Lower leg skin (tissue), 3 donors: Measurements from ENCODE around the gene SPDYE17.
"Not testable (repeated sequence)": the region's sequence is repeated elsewhere in the genome, so short reads cannot be mapped to it uniquely, and the experiment has no call there.

Source experiments
- CTCF ChIP-seq, 3 donors: fragments of 450-650 bp; IDR thresholded peaks; one replicate each; pipeline ENCODE4 v1.5.1; 2016; ENCODE audit warnings: antibody characterized with exemption in 3 of 3, mild to moderate bottlenecking in 3 of 3, moderate library complexity in 2 of 3
- POLR2A ChIP-seq, 2 donors: fragments of 450-650 bp; IDR thresholded peaks; one replicate each; pipeline ENCODE4 v1.6.1; 2016 to 2017; ENCODE audit warnings: antibody characterized with exemption in 2 of 2, mild to moderate bottlenecking in 1 of 2, moderate library complexity in 1 of 2

- not testable (repeated sequence) for TF ChIP-seq CTCF, POLR2A (IDR thresholded peaks at IDR 0.05)
Measured at GRCh38 chr7:77071108-77071507, 38.9 kb upstream of the SPDYE17 start.
